SK-N-SH (cell line): ENCODE data around the gene OSGEPL1.

ENCODE experiments used
- MXI1 ChIP-seq: IDR thresholded peaks from 2 replicates; pipeline ENCODE4 v1.6.1; 2012; ENCODE audit warnings: mild to moderate bottlenecking, low read depth, low read length, improper control_type of control experiment
- RAD21 ChIP-seq: IDR thresholded peaks from 2 replicates; pipeline ENCODE4 v1.6.1; 2012; ENCODE audit warnings: mild to moderate bottlenecking, low read length
- TCF12 ChIP-seq: IDR thresholded peaks from 2 replicates; pipeline ENCODE4 v1.4.0; 2012
- TF ChIP-seq, protein P1 (sequence below): fragments of 200-600 bp; sonication (generic); IDR thresholded peaks from 2 replicates; pipeline ENCODE4 v1.6.1; 2017; ENCODE audit warnings: antibody characterized with exemption, mild to moderate bottlenecking, moderate library complexity
- TF ChIP-seq, protein P2 (sequence below): IDR thresholded peaks from 2 replicates; pipeline ENCODE4 v1.6.1; 2012; ENCODE audit warnings: mild to moderate bottlenecking, low read depth, low read length, moderate library complexity

DNA sequence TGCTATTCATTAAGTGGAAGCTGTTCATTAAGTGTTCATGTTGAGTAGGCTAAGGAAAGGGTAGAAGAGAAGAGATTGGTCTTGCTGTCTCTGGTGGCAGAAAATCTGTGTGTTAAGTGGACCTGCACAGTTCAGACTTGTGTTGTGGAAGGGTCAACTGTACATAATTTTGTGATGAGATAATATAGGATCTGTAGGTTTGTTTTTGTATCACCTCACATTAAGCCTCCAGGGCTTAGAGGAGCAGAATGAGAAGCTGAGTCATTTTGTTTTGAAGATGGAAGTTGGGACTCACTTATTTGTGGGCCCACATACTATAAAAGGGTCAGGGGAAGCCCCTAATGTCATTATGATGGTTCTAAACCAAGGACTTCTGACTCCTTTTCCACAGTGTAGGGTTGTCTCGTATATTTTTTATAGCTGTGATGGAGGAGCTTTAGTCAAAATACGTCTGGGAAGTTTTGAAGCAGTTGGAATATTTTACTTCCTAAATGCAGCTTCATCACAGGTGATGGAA, 39.9 kb upstream of the OSGEPL1 start:
- TF ChIP-seq, protein P1, sequence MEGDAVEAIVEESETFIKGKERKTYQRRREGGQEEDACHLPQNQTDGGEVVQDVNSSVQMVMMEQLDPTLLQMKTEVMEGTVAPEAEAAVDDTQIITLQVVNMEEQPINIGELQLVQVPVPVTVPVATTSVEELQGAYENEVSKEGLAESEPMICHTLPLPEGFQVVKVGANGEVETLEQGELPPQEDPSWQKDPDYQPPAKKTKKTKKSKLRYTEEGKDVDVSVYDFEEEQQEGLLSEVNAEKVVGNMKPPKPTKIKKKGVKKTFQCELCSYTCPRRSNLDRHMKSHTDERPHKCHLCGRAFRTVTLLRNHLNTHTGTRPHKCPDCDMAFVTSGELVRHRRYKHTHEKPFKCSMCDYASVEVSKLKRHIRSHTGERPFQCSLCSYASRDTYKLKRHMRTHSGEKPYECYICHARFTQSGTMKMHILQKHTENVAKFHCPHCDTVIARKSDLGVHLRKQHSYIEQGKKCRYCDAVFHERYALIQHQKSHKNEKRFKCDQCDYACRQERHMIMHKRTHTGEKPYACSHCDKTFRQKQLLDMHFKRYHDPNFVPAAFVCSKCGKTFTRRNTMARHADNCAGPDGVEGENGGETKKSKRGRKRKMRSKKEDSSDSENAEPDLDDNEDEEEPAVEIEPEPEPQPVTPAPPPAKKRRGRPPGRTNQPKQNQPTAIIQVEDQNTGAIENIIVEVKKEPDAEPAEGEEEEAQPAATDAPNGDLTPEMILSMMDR, result no peak
- no peak for TF ChIP-seq TCF12
- TF ChIP-seq, protein P2, sequence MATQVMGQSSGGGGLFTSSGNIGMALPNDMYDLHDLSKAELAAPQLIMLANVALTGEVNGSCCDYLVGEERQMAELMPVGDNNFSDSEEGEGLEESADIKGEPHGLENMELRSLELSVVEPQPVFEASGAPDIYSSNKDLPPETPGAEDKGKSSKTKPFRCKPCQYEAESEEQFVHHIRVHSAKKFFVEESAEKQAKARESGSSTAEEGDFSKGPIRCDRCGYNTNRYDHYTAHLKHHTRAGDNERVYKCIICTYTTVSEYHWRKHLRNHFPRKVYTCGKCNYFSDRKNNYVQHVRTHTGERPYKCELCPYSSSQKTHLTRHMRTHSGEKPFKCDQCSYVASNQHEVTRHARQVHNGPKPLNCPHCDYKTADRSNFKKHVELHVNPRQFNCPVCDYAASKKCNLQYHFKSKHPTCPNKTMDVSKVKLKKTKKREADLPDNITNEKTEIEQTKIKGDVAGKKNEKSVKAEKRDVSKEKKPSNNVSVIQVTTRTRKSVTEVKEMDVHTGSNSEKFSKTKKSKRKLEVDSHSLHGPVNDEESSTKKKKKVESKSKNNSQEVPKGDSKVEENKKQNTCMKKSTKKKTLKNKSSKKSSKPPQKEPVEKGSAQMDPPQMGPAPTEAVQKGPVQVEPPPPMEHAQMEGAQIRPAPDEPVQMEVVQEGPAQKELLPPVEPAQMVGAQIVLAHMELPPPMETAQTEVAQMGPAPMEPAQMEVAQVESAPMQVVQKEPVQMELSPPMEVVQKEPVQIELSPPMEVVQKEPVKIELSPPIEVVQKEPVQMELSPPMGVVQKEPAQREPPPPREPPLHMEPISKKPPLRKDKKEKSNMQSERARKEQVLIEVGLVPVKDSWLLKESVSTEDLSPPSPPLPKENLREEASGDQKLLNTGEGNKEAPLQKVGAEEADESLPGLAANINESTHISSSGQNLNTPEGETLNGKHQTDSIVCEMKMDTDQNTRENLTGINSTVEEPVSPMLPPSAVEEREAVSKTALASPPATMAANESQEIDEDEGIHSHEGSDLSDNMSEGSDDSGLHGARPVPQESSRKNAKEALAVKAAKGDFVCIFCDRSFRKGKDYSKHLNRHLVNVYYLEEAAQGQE, result no peak
- TF ChIP-seq RAD21, result no peak
- no peak for TF ChIP-seq MXI1
